GM12874 (cell line): ENCODE measurements around the gene GALNT5.

ENCODE experiments used
- CTCF ChIP-seq: IDR thresholded peaks from 2 replicates; pipeline ENCODE4 v1.5.1; 2011; ENCODE audit warnings: low read depth, mild to moderate bottlenecking, control low read depth, low read length, moderate library complexity; ENCODE audit not compliant: insufficient read depth

GALNT5 gene

GRCh38 chr2:157324331-157324843 lies 66.9 kb downstream of the GALNT5 start:
- TF ChIP-seq CTCF = no peak

- no peak for TF ChIP-seq CTCF
Measured at GRCh38 chr2:157325786-157326185, 68.3 kb downstream of the GALNT5 start, which contains the start of gene ERMN. Gene ERMN, minus strand, starts transcription at chr2:157325824. Its CDS starts 182 bp downstream, at chr2:157325642.

- no peak for TF ChIP-seq CTCF
Measured at GRCh38 chr2:157326698-157327097, 69.2 kb downstream of the GALNT5 start.

GRCh38 chr2:157327200-157327599 lies 69.7 kb downstream of the GALNT5 start:
- no peak for TF ChIP-seq CTCF

- TF ChIP-seq CTCF = peak; percentile 92
Measured at GRCh38 chr2:157327621-157328500, 70.4 kb downstream of the GALNT5 start.

- TF ChIP-seq CTCF = no peak
Measured at GRCh38 chr2:157329524-157329923, 72.0 kb downstream of the GALNT5 start.

GRCh38 chr2:157333304-157334047 lies 76.0 kb downstream of the GALNT5 start:
- no peak for TF ChIP-seq CTCF
